Amygdala (tissue), 56 donors: Measurements from ENCODE around the gene IRAK2.

Experiments used
- DNase-seq, 56 donors: peaks; one replicate each; lab custom pipeline; 2025; lab: John Stamatoyannopoulos, UW

The IRAK2 gene

GRCh38 chr3:10292505-10293419 lies 128.0 kb downstream of the IRAK2 start, which contains the start of gene GHRL:
GHRL (minus strand) TSS chr3:10292947; CDS start chr3:10290180, 2,767 bp downstream.
- no peak for DNase-seq
